K562 (cell line): ENCODE data around the gene CXorf65. TPM values are rescaled to one million over a fixed set of nuclear protein-coding genes. Genes with fewer than 3 reads are reported as not detected.

Experiments
- BDP1 ChIP-seq: IDR thresholded peaks from 3 replicates; pipeline ENCODE4 v1.6.1; 2011; ENCODE audit not compliant: insufficient read length, insufficient read depth
- BHLHE40 ChIP-seq: IDR thresholded peaks from 2 replicates; pipeline ENCODE4 v1.6.1; 2011; ENCODE audit warnings: low read length, improper control_type of control experiment
- CREB1 ChIP-seq, 2 experiments: sonication (generic) in 1 of 2; formaldehyde crosslinking in 1 of 2; IDR thresholded peaks; 2 replicates each; pipeline versions ENCODE4 v1.6.1 to v1.8.0; 2012 to 2022; ENCODE audit warnings: inconsistent platforms in 1 of 2, mild to moderate bottlenecking in 1 of 2, missing genetic modification reagents in 1 of 2, moderate library complexity in 1 of 2
- CTBP1 ChIP-seq: fragments of 450-650 bp; IDR thresholded peaks from 2 replicates; pipeline ENCODE4 v1.6.1; 2016; ENCODE audit warnings: borderline replicate concordance
- ETS2 ChIP-seq: IDR thresholded peaks from 2 replicates; pipeline ENCODE4 v1.6.1; 2016; ENCODE audit warnings: borderline replicate concordance, missing genetic modification characterization, mild to moderate bottlenecking, moderate library complexity, missing compliant biosample characterization; ENCODE audit not compliant: poor library complexity, severe bottlenecking
- FOSL1 ChIP-seq: fragments of 200-800 bp; sonication (Bioruptor generic); conservative IDR thresholded peaks from 2 replicates; pipeline ENCODE4 v1.6.1; 2016; ENCODE audit warnings: missing genetic modification characterization, missing compliant biosample characterization
- HDAC1 ChIP-seq, 2 experiments: fragments of 450-650 bp; IDR thresholded peaks; 2 replicates each; pipeline ENCODE4 v1.6.1; 2016 to 2017; ENCODE audit warnings: inconsistent platforms in 1 of 2, mild to moderate bottlenecking in 1 of 2, moderate library complexity in 1 of 2
- MBD2 ChIP-seq: sonication (generic); IDR thresholded peaks from 2 replicates; pipeline ENCODE4 v1.6.1; 2016; ENCODE audit warnings: low read depth, borderline replicate concordance
- MXI1 ChIP-seq: IDR thresholded peaks from 2 replicates; pipeline ENCODE4 v1.6.1; 2011; ENCODE audit warnings: low read depth, mild to moderate bottlenecking, improper control_type of control experiment, low read length
- NCOA1 ChIP-seq: fragments of 450-650 bp; IDR thresholded peaks from 2 replicates; pipeline ENCODE4 v1.6.1; 2016; ENCODE audit warnings: low read depth
- SMARCA4 ChIP-seq: fragments of 450-650 bp; IDR thresholded peaks from 2 replicates; pipeline ENCODE4 v1.6.1; 2016
- TRIM24 ChIP-seq, 2 experiments: fragments of 450-650 bp; IDR thresholded peaks; 2 replicates each; pipeline ENCODE4 v1.6.1; 2016
- XRCC3 ChIP-seq: fragments of 450-650 bp; IDR thresholded peaks from 2 replicates; pipeline ENCODE4 v1.6.1; 2017; ENCODE audit warnings: mild to moderate bottlenecking, moderate library complexity
- polyA plus RNA-seq, 8 experiments: library from polyadenylated mRNA; depleted of rRNA in 4 of 8; stranded (reverse) in 5 of 8; unstranded in 3 of 8; fragments of >200 nt; fragmentation: Nextera tagmentation in 2 of 8; fragmentation: Illumina TruSeq in 1 of 8; extraction: Ambion mirVana in 2 of 8; extraction: Trizol in 1 of 8; gene quantifications; 2 replicates each; pipeline versions ENCODE4 v1.2.1 to v1.2.3, GENCODE V29; 2011 to 2014; ENCODE audit warnings: inconsistent platforms in 1 of 8, missing spikeins in 1 of 8
- total RNA-seq, 7 experiments: library from RNA; depleted of rRNA in 6 of 7; stranded (reverse); fragments of >200 nt in 6 of 7; fragmentation: Illumina TruSeq in 2 of 7; extraction: Trizol in 2 of 7; gene quantifications; 2 replicates each; pipeline versions ENCODE4 v1.2.1 to v1.2.3, GENCODE V29; 2011 to 2021; ENCODE audit warnings: low replicate concordance in 1 of 7
- TF ChIP-seq, protein P1 (sequence below): fragments of 200-800 bp; sonication (Bioruptor generic); IDR thresholded peaks from 2 replicates; pipeline ENCODE4 v1.6.1; 2017; ENCODE audit warnings: missing genetic modification characterization, missing compliant biosample characterization
- TF ChIP-seq, protein P2 (sequence below), 2 experiments: fragments of 200-800 bp in 1 of 2; sonication (Bioruptor generic) in 1 of 2; sonication (generic) in 1 of 2; formaldehyde crosslinking in 1 of 2; IDR thresholded peaks in 1 of 2; conservative IDR thresholded peaks in 1 of 2; 2 replicates each; pipeline versions ENCODE4 v1.5.0 to v1.6.1; 2016 to 2020; ENCODE audit warnings: missing compliant biosample characterization in 1 of 2, missing genetic modification characterization in 1 of 2, missing genetic modification reagents in 1 of 2
- TF ChIP-seq, protein P3 (sequence below): fragments of 450-650 bp; IDR thresholded peaks from 2 replicates; pipeline ENCODE4 v1.6.1; 2017; ENCODE audit warnings: antibody characterized with exemption, mild to moderate bottlenecking
- TF ChIP-seq, protein P4 (sequence below): fragments of 250-450 bp; sonication (Bioruptor Pico); IDR thresholded peaks from 2 replicates; pipeline ENCODE4 v1.5.0; 2020; ENCODE audit warnings: mild to moderate bottlenecking
- TF ChIP-seq, protein P5 (sequence below): sonication (generic); formaldehyde crosslinking; IDR thresholded peaks from 2 replicates; pipeline ENCODE4 v1.8.0; 2022; ENCODE audit warnings: missing genetic modification reagents, mild to moderate bottlenecking, moderate library complexity, borderline replicate concordance

Gene CXorf65
- total and polyA plus RNA-seq, 9 of the 15 experiments (the other 6 are each of a cell fraction or from before 2014, with no cell fraction given) = 1.4 to 8.4 (median 2.9) TPM

DNA sequence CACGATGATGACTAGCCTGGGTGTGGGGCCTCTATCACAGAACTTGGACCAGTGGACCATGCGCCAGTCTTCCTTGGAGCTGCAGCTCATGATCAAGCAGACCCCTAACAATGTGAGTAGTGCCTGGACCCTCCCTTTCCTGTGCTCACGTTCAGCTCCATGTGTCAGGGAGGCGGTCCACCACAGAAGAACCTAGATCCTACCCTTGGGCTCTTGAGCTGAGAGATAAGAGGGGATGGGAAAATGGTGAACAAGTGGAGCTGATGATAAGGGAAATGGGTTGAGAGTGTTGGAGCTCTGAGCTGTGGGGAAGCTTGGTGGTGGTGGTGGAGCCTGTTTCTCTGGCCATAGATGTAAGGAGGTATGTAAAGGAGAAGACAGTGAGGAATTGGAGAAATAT is 25.0 kb upstream of the CXorf65 start (continued):
- TF ChIP-seq, protein P1, sequence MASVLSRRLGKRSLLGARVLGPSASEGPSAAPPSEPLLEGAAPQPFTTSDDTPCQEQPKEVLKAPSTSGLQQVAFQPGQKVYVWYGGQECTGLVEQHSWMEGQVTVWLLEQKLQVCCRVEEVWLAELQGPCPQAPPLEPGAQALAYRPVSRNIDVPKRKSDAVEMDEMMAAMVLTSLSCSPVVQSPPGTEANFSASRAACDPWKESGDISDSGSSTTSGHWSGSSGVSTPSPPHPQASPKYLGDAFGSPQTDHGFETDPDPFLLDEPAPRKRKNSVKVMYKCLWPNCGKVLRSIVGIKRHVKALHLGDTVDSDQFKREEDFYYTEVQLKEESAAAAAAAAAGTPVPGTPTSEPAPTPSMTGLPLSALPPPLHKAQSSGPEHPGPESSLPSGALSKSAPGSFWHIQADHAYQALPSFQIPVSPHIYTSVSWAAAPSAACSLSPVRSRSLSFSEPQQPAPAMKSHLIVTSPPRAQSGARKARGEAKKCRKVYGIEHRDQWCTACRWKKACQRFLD (CRISPR knock-in tag) = peak; percentile 51; the same call in 1 of the 2 replicates
- TF ChIP-seq BHLHE40 (peak; percentile 91), CTBP1 (peak; percentile 60; the same call in 1 of the 2 replicates), NCOA1 (peak; percentile 48; the same call in 1 of the 2 replicates), ETS2 (no peak), FOSL1 (tag) (0 out of 2 replicates have a peak, but pooled peaks have one; percentile 17), CREB1 (IDR thresholded peaks at IDR 0.05) (peak; percentile 32; the same call in 1 of the 2 replicates), CREB1 (CRISPR knock-in tag; IDR thresholded peaks at IDR 0.05) (no peak), XRCC3 (no peak), MXI1 (0 out of 2 replicates have a peak, but pooled peaks have one; percentile 33), TRIM24 (IDR thresholded peaks at IDR 0.05) (peak; percentile 66 to 77), BDP1 (no peak), SMARCA4 (peak; percentile 93), MBD2 (peak; percentile 31; the same call in 1 of the 2 replicates), HDAC1 (IDR thresholded peaks at IDR 0.05) (peak in 1 of 2 experiments; percentile 80; a peak in 1 of 4 replicates)
- TF ChIP-seq, protein P2, sequence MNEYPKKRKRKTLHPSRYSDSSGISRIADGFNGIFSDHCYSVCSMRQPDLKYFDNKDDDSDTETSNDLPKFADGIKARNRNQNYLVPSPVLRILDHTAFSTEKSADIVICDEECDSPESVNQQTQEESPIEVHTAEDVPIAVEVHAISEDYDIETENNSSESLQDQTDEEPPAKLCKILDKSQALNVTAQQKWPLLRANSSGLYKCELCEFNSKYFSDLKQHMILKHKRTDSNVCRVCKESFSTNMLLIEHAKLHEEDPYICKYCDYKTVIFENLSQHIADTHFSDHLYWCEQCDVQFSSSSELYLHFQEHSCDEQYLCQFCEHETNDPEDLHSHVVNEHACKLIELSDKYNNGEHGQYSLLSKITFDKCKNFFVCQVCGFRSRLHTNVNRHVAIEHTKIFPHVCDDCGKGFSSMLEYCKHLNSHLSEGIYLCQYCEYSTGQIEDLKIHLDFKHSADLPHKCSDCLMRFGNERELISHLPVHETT (CRISPR knock-in tag; conservative IDR thresholded peaks at IDR 0.05 in 1 of 2, IDR thresholded peaks at IDR 0.05 in 1 of 2) = 0 out of 4 replicates have a peak, but pooled peaks of 1 of the 2 experiments have one; percentile 23
- TF ChIP-seq, protein P3, sequence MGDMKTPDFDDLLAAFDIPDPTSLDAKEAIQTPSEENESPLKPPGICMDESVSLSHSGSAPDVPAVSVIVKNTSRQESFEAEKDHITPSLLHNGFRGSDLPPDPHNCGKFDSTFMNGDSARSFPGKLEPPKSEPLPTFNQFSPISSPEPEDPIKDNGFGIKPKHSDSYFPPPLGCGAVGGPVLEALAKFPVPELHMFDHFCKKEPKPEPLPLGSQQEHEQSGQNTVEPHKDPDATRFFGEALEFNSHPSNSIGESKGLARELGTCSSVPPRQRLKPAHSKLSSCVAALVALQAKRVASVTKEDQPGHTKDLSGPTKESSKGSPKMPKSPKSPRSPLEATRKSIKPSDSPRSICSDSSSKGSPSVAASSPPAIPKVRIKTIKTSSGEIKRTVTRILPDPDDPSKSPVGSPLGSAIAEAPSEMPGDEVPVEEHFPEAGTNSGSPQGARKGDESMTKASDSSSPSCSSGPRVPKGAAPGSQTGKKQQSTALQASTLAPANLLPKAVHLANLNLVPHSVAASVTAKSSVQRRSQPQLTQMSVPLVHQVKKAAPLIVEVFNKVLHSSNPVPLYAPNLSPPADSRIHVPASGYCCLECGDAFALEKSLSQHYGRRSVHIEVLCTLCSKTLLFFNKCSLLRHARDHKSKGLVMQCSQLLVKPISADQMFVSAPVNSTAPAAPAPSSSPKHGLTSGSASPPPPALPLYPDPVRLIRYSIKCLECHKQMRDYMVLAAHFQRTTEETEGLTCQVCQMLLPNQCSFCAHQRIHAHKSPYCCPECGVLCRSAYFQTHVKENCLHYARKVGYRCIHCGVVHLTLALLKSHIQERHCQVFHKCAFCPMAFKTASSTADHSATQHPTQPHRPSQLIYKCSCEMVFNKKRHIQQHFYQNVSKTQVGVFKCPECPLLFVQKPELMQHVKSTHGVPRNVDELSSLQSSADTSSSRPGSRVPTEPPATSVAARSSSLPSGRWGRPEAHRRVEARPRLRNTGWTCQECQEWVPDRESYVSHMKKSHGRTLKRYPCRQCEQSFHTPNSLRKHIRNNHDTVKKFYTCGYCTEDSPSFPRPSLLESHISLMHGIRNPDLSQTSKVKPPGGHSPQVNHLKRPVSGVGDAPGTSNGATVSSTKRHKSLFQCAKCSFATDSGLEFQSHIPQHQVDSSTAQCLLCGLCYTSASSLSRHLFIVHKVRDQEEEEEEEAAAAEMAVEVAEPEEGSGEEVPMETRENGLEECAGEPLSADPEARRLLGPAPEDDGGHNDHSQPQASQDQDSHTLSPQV = 0 out of 2 replicates have a peak, but pooled peaks have one; percentile 55
- TF ChIP-seq, protein P4, sequence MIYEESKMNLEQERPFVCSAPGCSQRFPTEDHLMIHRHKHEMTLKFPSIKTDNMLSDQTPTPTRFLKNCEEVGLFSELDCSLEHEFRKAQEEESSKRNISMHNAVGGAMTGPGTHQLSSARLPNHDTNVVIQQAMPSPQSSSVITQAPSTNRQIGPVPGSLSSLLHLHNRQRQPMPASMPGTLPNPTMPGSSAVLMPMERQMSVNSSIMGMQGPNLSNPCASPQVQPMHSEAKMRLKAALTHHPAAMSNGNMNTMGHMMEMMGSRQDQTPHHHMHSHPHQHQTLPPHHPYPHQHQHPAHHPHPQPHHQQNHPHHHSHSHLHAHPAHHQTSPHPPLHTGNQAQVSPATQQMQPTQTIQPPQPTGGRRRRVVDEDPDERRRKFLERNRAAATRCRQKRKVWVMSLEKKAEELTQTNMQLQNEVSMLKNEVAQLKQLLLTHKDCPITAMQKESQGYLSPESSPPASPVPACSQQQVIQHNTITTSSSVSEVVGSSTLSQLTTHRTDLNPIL (CRISPR knock-in tag) = no peak
- TF ChIP-seq, protein P5, sequence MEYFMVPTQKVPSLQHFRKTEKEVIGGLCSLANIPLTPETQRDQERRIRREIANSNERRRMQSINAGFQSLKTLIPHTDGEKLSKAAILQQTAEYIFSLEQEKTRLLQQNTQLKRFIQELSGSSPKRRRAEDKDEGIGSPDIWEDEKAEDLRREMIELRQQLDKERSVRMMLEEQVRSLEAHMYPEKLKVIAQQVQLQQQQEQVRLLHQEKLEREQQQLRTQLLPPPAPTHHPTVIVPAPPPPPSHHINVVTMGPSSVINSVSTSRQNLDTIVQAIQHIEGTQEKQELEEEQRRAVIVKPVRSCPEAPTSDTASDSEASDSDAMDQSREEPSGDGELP = peak; percentile 31; the same call in 1 of the 2 replicates
